GM18858 (cell line): ENCODE measurements around the gene ARHGAP32.
"Not testable (repeated sequence)": the region's sequence is repeated elsewhere in the genome, so short reads cannot be mapped to it uniquely, and the experiment has no call there.

Experiments used
- ATAC-seq: cut with Tn5 transposase; IDR thresholded peaks from one replicate; pipeline ENCODE4 v1.9.1; 2021; ENCODE audit not compliant: unreplicated experiment

ARHGAP32 gene

GRCh38 chr11:129204150-129204838 is 12.2 kb upstream of the ARHGAP32 start:
- no peak for ATAC-seq

- ATAC-seq: no peak
Measured at GRCh38 chr11:129202646-129203045, 10.5 kb upstream of the ARHGAP32 start.

GRCh38 chr11:129195682-129196081 is 3.6 kb upstream of the ARHGAP32 start:
- no peak for ATAC-seq

DNA sequence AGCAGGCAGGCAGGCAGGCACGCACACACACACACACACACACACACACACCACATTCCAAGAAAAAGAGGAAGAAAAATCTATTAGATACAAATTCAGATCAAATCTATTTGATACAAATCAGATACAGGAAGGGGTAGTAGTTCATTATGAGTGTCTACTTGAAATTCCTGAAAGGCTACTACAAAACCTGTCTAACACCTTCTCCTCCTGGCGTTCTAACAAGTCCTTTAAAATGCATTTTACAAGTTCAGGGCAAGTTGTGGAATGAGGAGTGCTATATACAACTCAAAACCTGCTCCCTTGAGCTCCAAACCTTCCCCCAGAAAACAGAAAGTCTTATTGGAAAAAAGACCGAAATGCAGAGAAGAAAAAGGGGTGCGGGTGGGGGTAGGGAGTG is 476 bp downstream of the ARHGAP32 start:
- no peak for ATAC-seq

DNA sequence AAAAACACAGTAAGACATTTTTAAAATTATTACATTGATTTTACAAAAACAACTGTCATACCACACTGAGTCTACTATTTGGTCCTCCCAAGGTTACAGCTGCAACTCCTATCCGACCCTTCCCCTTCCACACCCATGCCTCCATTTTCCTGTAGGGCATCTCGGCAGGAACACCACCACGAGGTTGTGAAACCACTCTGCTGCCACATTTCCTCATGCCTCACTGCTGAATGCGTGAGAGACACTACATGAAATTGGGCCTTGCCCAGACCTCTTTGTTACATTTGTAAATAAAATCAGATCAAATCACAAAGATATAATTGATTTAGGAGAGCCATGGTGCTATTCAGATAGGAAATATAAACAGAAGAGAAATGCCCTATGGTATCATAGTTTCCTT is 2.0 kb downstream of the ARHGAP32 start:
- ATAC-seq: no peak

GRCh38 chr11:129189646-129190045 is 2.5 kb downstream of the ARHGAP32 start:
- ATAC-seq: no peak

DNA sequence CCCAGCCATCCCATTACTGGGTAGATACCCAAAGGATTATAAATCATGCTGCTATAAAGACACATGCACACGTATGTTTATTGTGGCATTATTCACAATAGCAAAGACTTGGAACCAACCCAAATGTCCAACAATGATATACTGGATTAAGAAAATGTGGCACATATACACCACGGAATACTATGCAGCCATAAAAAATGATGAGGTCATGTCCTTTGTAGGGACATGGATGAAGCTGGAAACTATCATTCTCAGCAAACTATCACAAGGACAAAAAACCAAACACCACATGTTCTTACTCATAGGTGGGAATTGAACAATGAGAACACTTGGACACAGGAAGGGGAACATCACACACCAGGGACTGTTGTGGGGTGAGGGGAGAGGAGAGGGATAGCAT is 7.0 kb downstream of the ARHGAP32 start:
- ATAC-seq: not testable (repeated sequence)

- ATAC-seq: no peak
Measured at GRCh38 chr11:129184581-129184980, 7.5 kb downstream of the ARHGAP32 start.

DNA sequence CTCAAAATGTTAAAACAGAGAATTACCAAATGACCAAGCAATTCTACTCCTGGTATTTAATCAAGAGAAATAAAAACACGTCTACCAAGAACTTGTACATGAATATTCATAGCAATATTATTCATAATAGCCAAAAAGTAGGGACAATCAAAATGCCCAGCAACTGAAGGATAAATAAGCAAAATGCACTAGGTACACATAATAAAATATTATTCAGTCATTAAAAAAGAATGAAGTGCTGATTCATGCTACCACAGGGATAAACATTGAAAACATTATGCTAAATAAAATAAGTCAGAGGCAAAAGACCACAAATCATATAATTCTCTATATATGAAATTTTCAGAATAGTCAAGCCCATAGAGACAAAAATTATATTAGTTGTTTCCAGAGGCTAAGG is 24.8 kb downstream of the ARHGAP32 start:
- no peak for ATAC-seq

DNA sequence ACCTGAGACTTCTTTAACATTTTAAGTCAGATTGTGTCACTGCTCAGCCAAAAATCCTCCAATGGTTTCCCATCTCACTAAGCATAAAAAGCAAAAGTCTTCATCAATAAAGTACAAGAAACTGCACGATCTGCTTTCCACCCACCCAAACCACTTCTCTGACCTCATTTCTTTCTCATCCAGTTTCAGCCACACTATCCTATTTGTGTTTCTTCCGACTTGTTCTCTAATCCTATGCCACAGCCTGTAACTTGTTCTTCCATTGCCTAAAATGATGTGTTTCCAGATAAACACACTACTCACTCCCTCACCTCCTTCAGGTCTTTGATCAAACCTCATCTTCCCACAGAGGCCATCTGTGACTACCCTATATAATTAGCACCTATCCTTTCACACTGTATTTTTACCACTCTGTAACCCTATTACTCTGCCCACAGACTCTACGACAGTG is 28.4 kb downstream of the ARHGAP32 start:
- no peak for ATAC-seq

GRCh38 chr11:129157080-129157479 is 35.0 kb downstream of the ARHGAP32 start:
- ATAC-seq: not testable (repeated sequence)

GRCh38 chr11:129155745-129156144 is 36.4 kb downstream of the ARHGAP32 start:
- ATAC-seq: no peak

GRCh38 chr11:129148487-129148886 is 43.6 kb downstream of the ARHGAP32 start:
- ATAC-seq: no peak

DNA sequence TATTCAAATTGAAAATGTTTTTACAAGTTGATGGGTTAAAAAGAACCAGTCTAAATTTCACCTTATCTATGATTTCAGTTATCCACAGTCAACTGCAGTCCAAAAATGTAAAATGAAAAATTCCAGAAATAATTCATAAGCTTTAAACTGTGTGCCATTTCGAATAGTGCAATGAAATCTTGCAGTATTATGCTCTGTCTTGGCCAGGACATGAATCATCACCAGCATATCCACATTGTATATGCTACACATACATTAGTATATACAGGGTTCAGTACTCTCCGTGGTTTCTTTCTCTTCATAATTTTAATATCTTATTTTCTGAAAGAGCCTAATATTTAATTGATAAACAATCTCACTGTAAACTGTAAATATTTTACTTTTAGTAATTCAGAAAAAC is 45.9 kb downstream of the ARHGAP32 start:
- ATAC-seq: no peak

DNA sequence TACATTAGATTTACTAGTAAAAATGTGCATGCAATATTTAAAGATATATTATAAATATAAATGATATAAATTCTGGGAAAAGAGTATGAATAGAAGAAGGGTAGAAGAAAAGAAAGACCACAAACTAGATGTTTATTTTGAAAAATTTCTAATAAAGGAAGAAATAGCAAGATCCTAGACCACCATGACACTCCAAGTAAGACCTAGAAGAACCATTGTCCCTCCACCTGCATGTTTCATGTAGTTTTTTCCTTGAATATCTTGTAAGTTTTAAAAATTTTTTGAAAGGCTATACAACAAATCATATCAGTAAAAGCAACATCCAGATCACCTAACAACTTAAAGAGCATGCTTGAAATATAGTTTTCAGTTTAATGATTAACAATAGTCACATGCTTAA is 46.8 kb downstream of the ARHGAP32 start:
- ATAC-seq: no peak

DNA sequence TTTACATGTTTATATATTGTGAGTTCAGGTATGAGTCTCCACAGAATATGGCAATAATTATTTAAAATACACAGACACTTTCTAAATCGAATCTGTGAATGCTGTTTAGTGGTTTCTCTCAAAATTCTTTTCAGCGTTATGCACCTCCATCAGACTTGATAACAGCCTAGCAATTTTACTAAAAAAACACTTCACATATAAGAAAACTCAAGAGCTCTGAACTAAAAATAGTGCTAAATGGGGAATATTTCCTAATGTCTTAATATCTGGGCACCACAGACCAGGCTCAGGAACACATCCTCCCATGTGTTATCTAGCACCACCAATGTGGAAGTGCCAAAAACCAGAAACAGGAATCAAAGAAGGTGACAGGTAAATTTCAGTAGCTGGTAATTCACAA is 47.9 kb downstream of the ARHGAP32 start:
- ATAC-seq: no peak

GRCh38 chr11:129143335-129143734 is 48.8 kb downstream of the ARHGAP32 start:
- no peak for ATAC-seq

- no peak for ATAC-seq
Measured at GRCh38 chr11:129141748-129142523, 50.2 kb downstream of the ARHGAP32 start.

- no peak for ATAC-seq
Measured at GRCh38 chr11:129131316-129131715, 60.8 kb downstream of the ARHGAP32 start.

- not testable (repeated sequence) for ATAC-seq
Measured at GRCh38 chr11:129128881-129129620, 63.1 kb downstream of the ARHGAP32 start.

GRCh38 chr11:129119036-129119435 is 73.1 kb downstream of the ARHGAP32 start:
- no peak for ATAC-seq
